GM18870 (cell line): ENCODE measurements around the gene FRYL.

ENCODE experiments used
- ATAC-seq: cut with Tn5 transposase; IDR thresholded peaks from one replicate; pipeline ENCODE4 v1.9.1; 2021; ENCODE audit warnings: moderate library complexity; ENCODE audit not compliant: unreplicated experiment

Gene FRYL

GRCh38 chr4:48495941-48496340 is 284.1 kb downstream of the FRYL start:
- ATAC-seq = no peak

GRCh38 chr4:48493452-48494100 is 286.5 kb downstream of the FRYL start:
- no peak for ATAC-seq

GRCh38 chr4:48491514-48492176 is 288.4 kb downstream of the FRYL start:
- no peak for ATAC-seq

DNA sequence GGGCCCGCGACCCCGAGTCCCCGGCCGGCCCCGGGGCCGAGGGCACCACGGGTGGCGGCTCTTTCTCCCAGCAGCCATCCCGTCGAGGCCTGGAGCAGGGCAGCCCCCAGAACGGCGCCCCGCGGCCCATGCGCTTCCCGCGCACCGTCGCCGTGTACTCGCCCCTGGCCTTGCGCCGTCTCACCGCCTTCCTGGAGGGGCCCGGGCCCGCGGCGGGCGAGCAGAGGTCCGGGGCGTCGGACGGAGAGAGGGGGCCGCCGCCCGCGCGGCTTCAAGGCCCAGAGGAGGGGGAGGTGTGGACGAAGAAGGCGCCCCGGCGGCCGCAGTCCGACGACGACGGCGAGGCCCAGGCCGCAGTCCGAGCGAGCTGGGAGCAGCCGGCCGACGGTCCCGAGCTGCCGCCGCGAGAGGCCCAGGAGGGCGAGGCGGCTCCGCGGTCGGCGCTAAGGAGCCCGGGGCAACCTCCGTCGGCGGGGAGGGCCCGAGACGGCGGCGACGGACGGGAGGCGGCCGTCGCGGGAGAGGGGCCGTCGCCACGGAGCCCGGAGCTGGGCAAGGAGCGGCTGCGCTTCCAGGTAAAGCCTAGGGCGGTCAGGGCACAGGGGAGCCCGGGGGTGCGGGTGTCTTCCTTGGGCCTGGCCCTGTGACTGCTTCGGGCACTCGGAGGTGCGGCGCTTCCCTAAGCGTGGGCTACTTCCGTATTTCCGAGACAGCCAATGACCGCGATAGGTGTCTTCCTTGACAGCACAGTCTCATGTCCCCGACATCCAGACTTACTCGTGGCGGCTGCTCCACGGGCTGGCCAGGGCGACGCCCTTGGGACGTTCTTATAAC is 289.2 kb downstream of the FRYL start:
- ATAC-seq = no peak

GRCh38 chr4:48490012-48490679 is 289.9 kb downstream of the FRYL start, which contains the start of gene ZAR1:
TSS of gene ZAR1 (plus strand) at chr4:48490252. CDS start at chr4:48490292, 40 bp downstream.
- no peak for ATAC-seq

- ATAC-seq = no peak
Observed at GRCh38 chr4:48489683-48490011, 290.4 kb downstream of the FRYL start.

DNA sequence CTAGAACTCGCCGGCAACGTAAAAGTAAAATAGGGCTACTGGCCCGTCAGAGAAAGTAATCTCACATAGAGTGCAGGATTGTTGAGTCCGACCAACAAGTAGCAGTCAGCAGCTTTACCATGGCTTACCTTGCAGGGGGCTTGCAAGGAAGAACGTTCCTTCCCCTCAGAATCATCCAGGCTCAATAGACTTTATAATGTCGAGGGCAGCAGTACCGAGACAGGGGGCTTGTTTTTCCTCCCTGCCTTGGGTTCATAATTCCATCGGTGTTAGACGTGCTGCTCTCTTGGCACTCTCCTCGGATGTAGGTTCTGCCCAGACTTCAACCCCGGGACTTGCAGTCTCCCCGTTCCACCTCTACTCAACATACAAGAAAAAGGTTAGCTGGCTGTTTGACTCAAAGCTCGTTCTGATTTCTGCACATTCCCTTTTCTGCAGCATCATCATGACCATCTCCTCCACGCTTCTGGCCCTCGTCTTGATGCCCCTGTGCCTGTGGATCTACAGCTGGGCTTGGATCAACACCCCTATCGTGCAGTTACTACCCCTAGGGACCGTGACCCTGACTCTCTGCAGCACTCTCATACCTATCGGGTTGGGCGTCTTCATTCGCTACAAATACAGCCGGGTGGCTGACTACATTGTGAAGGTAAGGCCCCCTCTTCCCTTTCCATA is 295.4 kb downstream of the FRYL start:
- ATAC-seq = no peak

- ATAC-seq = no peak
Observed at GRCh38 chr4:48483777-48484493, 296.1 kb downstream of the FRYL start.

- ATAC-seq = no peak
Observed at GRCh38 chr4:48483006-48483776, 296.9 kb downstream of the FRYL start, which contains the start of gene SLC10A4. TSS of gene SLC10A4 (plus strand) at chr4:48483343. CDS start at chr4:48483562, 219 bp downstream.

DNA sequence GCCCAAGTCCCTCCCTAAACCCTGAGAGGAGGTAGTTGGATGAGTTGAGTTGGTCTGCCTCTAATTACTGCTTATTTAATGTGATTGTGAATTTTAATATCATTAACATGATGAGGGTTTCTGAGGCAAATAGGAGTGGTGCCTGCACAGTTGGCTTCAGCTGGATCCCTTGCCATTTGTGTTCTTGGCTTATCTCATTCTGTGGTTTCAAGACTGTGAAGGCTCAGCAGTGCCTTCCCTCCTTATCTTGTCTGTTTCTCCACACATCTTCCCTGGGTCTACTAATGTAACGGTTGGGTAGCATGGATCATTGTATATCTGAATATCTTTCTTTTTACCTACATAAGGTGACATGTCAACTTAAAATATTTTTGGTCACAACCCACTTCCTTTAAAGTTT is 298.5 kb downstream of the FRYL start:
- no peak for ATAC-seq

DNA sequence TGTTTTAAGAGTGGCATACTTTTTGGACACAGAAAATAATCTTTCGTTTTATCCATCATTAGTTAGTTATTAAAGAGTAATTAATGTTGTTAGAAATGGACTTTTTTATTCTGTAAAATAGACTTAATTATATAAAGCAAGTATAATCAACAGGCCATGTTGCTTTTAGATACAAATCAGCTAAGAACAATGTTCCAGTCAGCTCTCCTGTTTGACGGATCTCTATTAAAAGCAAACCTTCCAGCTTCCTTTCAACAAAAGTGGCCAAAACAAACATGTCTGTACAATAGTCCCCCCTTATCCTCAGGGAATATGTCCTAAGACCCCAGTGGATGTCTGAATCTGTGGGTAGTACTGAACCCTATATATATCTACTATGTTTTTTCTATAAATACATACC is 301.8 kb downstream of the FRYL start:
- no peak for ATAC-seq

GRCh38 chr4:48475770-48476169 is 304.3 kb downstream of the FRYL start:
- ATAC-seq = no peak

- ATAC-seq = no peak
Observed at GRCh38 chr4:48472794-48473193, 307.3 kb downstream of the FRYL start.

- ATAC-seq = no peak
Observed at GRCh38 chr4:48470570-48470969, 309.5 kb downstream of the FRYL start.

DNA sequence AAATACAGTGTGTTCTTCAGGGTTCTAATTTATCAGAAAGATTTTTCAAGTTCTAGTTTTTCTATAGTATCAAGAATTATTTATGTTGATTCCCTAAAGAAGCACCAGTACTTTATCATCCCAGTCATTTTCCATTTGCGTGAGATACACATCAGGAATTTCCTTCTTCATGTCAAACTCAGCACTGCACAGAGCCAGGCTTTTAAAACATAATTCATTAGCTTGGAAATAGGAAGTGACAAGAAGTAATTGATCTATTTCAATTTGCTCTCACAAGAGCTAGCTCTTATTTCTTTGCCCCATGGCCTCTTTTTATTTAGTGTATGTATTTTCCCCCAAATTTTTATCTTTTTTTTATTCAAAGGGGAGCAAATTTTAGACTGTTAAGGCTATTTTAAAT is 309.9 kb downstream of the FRYL start:
- no peak for ATAC-seq

GRCh38 chr4:48467891-48468290 is 312.2 kb downstream of the FRYL start:
- ATAC-seq = no peak

DNA sequence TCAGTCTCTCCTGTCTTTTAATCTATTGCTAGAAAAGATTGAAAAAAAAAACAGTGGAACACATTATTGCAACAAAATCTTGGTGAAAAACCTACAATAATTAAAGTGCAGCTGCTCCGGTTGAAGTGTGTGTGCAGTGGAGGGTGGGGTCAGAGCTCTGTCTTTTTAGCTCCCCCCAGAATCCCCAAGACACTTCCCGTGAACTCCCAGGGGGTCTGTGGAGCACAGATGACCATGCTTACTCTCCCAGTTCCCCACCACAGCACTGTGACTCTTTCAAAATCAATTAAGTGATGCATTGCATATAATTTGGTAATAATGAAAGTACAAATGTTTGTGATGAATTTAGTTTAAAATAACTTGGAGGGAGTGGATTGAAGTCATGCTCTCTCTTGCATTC is 312.6 kb downstream of the FRYL start:
- no peak for ATAC-seq

GRCh38 chr4:48462363-48462762 is 317.7 kb downstream of the FRYL start:
- no peak for ATAC-seq

- ATAC-seq = no peak
Observed at GRCh38 chr4:48461000-48461399, 319.1 kb downstream of the FRYL start.
